Endothelial cell of umbilical vein (primary cell): ENCODE measurements around the gene NAXD. TPM values are rescaled to one million over a fixed set of nuclear protein-coding genes. Genes with fewer than 3 reads are reported as not detected.

ENCODE experiments used
- BruUV-seq: library from RNA; stranded (reverse); fragments of 400-500 nt; replicated peaks from 2 replicates; lab custom pipeline; 2021; lab: Mats Ljungman, UMichigan
- CTCF ChIA-PET: fragments of 300-600, 350-600 bp; sonication (Branson Sonifier 250); formaldehyde crosslinking; loops from one replicate; lab custom pipeline; 2021; ENCODE audit warnings: antibody characterized with exemption, inconsistent platforms; lab: Charles Lee
- POLR2A ChIA-PET: fragments of 300-600, 350-600 bp; sonication (Branson Sonifier 250); formaldehyde crosslinking; loops from one replicate; lab custom pipeline; 2021; ENCODE audit warnings: antibody characterized with exemption, inconsistent platforms; lab: Charles Lee
- DNase-seq: peaks from one replicate; pipeline ENCODE4 v3.0.0-alpha.2; 2011; ENCODE audit warnings: low read depth, low spot score
- FAIRE-seq: peaks from 2 replicates; lab custom pipeline; 2011; peaks lifted over from hg19 to GRCh38; lab: Jason Lieb, UNC
- H2AFZ ChIP-seq: 2 replicates; pipeline ENCODE4 v1.6.0; 2012; ENCODE audit warnings: low read depth, low read length, control low read depth, inconsistent platforms
- H3K27ac ChIP-seq: 2 replicates; pipeline ENCODE4 v1.5.1; 2011; ENCODE audit warnings: low read depth, mild to moderate bottlenecking, control low read depth, low read length, moderate library complexity; ENCODE audit not compliant: insufficient read depth
- H3K27me3 ChIP-seq, 2 experiments: 2 replicates each; pipeline versions ENCODE4 v1.6.0 to v1.6.1; 2011; ENCODE audit warnings: low read length in 2 of 2, mixed read lengths in 1 of 2; ENCODE audit not compliant: control insufficient read depth in 2 of 2, insufficient read depth in 2 of 2
- H3K36me3 ChIP-seq, 2 experiments: 2 replicates in 1 of 2; 3 replicates in 1 of 2; pipeline ENCODE4 v1.5.1; 2011; ENCODE audit warnings: low read length in 2 of 2, mild to moderate bottlenecking in 1 of 2, moderate library complexity in 1 of 2; ENCODE audit not compliant: control insufficient read depth in 2 of 2, insufficient read depth in 2 of 2; ENCODE audit errors: extremely low read depth in 1 of 2
- H3K4me1 ChIP-seq: 3 replicates; pipeline ENCODE4 v1.5.1; 2011; ENCODE audit warnings: mild to moderate bottlenecking, low read length; ENCODE audit not compliant: control insufficient read depth, insufficient read depth; ENCODE audit errors: extremely low read depth
- H3K4me2 ChIP-seq: 2 replicates; pipeline ENCODE4 v1.6.1; 2011; ENCODE audit warnings: low read length, control low read depth, mixed read lengths; ENCODE audit not compliant: insufficient read depth
- H3K4me3 ChIP-seq, 3 experiments: fragments of 200-600 bp in 1 of 3; sonication (generic), shearing (Covaris generic) in 1 of 3; replicated peaks in 1 of 3; 2 replicates each; pipeline ENCODE4 v1.5.1; 2011 to 2016; ENCODE audit warnings: control low read depth in 3 of 3, low read length in 3 of 3, mild to moderate bottlenecking in 2 of 3, inconsistent platforms in 1 of 3, low read depth in 1 of 3, moderate library complexity in 1 of 3; ENCODE audit not compliant: insufficient read depth in 1 of 3
- H3K79me2 ChIP-seq: 2 replicates; pipeline ENCODE4 v1.6.0; 2012; ENCODE audit warnings: low read length, inconsistent platforms; ENCODE audit not compliant: control insufficient read depth, insufficient read depth
- H3K9ac ChIP-seq: replicated peaks from 2 replicates; pipeline ENCODE3; 2011; ENCODE audit warnings: low read length, control low read depth; ENCODE audit not compliant: insufficient read depth; ENCODE audit errors: extremely low read depth
- H3K9me1 ChIP-seq: replicated peaks from 3 replicates; pipeline ENCODE4 v1.6.0; 2011; ENCODE audit warnings: mild to moderate bottlenecking, low read length; ENCODE audit not compliant: control insufficient read depth, insufficient read depth; ENCODE audit errors: extremely low read depth
- H3K9me3 ChIP-seq: replicated peaks from 2 replicates; pipeline ENCODE4 v1.5.1; 2012; ENCODE audit warnings: low read length, inconsistent platforms; ENCODE audit not compliant: control insufficient read depth, insufficient read depth
- H4K20me1 ChIP-seq: replicated peaks from 2 replicates; pipeline ENCODE3; 2011; ENCODE audit warnings: mild to moderate bottlenecking, low read length; ENCODE audit not compliant: control insufficient read depth, insufficient read depth; ENCODE audit errors: extremely low read depth
- EZH2 ChIP-seq: IDR thresholded peaks from 2 replicates; pipeline ENCODE4 v1.6.1; 2012; ENCODE audit warnings: borderline replicate concordance, low read depth, mild to moderate bottlenecking, moderate library complexity, low read length, inconsistent platforms; ENCODE audit not compliant: severe bottlenecking
- FOS ChIP-seq: IDR thresholded peaks from 2 replicates; pipeline ENCODE4 v1.6.1; 2011; ENCODE audit warnings: mild to moderate bottlenecking, low read length, moderate library complexity, borderline replicate concordance; ENCODE audit not compliant: insufficient read depth
- GATA2 ChIP-seq: IDR thresholded peaks from 2 replicates; pipeline ENCODE4 v1.7.0; 2011; ENCODE audit warnings: low read depth, mild to moderate bottlenecking, moderate library complexity, mixed read lengths, low read length; ENCODE audit not compliant: insufficient read length, insufficient read depth
- JUN ChIP-seq: IDR thresholded peaks from 2 replicates; pipeline ENCODE4 v1.6.1; 2011; ENCODE audit warnings: borderline replicate concordance, low read depth; ENCODE audit not compliant: insufficient read length, insufficient read depth
- MAX ChIP-seq: IDR thresholded peaks from 2 replicates; pipeline ENCODE4 v1.6.1; 2011; ENCODE audit not compliant: insufficient read depth, insufficient read length
- MYC ChIP-seq: IDR thresholded peaks from one replicate; pipeline ENCODE4 v1.6.1; 2011; ENCODE audit warnings: mild to moderate bottlenecking, low read depth, low read length
- POLR2A ChIP-seq: IDR thresholded peaks from 2 replicates; pipeline ENCODE4 v1.6.1; 2012; ENCODE audit warnings: low read depth, mild to moderate bottlenecking, control low read depth, low read length
- POLR2AphosphoS5 ChIP-seq: IDR thresholded peaks from 2 replicates; pipeline ENCODE4 v1.6.1; 2012; ENCODE audit warnings: low read depth, mild to moderate bottlenecking, control low read depth, low read length, moderate library complexity; ENCODE audit not compliant: insufficient read depth
- dilution Hi-C: fragments of 300-500 bp; cut with MboI; formaldehyde crosslinking; loops from one replicate; pipeline ENCODE4 v1.15.0; 2019; ENCODE audit warnings: low sequenced_read_pairs; ENCODE audit not compliant: extremely low pct_ligation_motif_present
- intact Hi-C: fragments of 100-400 bp; cut with micrococcal nuclease; formaldehyde crosslinking; loops from one replicate; pipeline ENCODE4 v1.10.0; 2022
- polyA plus RNA-seq, 4 experiments: library from polyadenylated mRNA; depleted of rRNA in 3 of 4; stranded (reverse) in 3 of 4; unstranded in 1 of 4; fragments of >200 nt; gene quantifications; 2 replicates each; pipeline versions ENCODE4 v1.2.1 to v1.2.3, GENCODE V29; 2011 to 2012; ENCODE audit warnings: missing spikeins in 1 of 4
- total RNA-seq: library from RNA; stranded (reverse); gene quantifications from 2 replicates; pipeline ENCODE4 v1.2.3, GENCODE V29; 2021
- TF ChIP-seq, protein P1 (sequence below), 2 donors: IDR thresholded peaks; 1 replicate in 1 of 2; 2 replicates in 1 of 2; pipeline ENCODE4 v1.5.1; 2011; ENCODE audit warnings: low read length in 2 of 2, mild to moderate bottlenecking in 2 of 2, moderate library complexity in 2 of 2, control low read depth in 1 of 2, inconsistent platforms in 1 of 2, low read depth in 1 of 2; ENCODE audit not compliant: insufficient read depth in 1 of 2; ENCODE audit errors: extremely low read depth in 1 of 2

NAXD gene
- total and polyA plus RNA-seq, 2 donors (not counting 3 experiments of a cell fraction or from before 2014, with no cell fraction given), result 19.9 to 42.9 TPM

DNA sequence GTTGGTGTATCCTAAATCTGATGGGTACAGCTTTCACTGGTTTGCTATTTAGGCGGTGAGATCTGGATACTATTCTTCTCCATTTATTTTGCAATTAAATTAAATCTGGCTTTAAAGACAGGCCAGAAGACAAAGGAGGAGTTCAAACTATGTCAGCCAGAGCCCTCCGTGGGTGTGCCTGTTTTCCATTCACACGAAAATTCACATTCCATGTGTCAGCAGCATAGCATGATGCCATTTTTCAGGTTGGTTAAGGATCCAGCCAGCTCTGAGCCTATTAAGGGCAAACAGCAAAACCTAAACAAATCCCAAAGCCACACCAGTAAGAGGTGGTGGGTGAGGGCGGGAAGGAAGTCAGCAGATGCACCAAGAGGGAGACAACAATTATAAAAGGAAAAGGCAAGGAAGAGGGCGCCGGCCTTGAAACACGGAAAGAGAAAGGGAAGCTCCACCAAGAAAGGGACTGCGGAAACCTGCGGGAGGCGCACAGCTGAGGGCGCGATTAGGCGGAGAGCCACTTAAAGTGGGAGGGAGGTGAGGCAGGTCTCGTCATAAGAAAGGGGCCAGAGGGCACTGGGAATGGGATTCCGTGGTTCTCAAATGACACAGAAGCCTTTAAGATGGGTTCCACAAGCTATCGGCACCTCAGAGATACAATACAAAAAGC lies 47.6 kb downstream of the NAXD start:
- TF ChIP-seq JUN (no peak), POLR2A (no peak), MYC (no peak), EZH2 (no peak), POLR2AphosphoS5 (no peak), GATA2 (no peak), FOS (no peak), MAX (no peak)
- TF ChIP-seq, protein P1, sequence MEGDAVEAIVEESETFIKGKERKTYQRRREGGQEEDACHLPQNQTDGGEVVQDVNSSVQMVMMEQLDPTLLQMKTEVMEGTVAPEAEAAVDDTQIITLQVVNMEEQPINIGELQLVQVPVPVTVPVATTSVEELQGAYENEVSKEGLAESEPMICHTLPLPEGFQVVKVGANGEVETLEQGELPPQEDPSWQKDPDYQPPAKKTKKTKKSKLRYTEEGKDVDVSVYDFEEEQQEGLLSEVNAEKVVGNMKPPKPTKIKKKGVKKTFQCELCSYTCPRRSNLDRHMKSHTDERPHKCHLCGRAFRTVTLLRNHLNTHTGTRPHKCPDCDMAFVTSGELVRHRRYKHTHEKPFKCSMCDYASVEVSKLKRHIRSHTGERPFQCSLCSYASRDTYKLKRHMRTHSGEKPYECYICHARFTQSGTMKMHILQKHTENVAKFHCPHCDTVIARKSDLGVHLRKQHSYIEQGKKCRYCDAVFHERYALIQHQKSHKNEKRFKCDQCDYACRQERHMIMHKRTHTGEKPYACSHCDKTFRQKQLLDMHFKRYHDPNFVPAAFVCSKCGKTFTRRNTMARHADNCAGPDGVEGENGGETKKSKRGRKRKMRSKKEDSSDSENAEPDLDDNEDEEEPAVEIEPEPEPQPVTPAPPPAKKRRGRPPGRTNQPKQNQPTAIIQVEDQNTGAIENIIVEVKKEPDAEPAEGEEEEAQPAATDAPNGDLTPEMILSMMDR (IDR thresholded peaks at IDR 0.05; ENCODE audit: extremely low read depth in 1 of 2, insufficient read depth in 1 of 2, low read depth in 1 of 2, low read length in 2 of 2), result no peak
- intact Hi-C loops (no loop called here), dilution Hi-C loops (no loop called here)
- no peak overlapping the region for H3K9ac ChIP-seq
- H3K9me1 ChIP-seq, result no peaks in the 10 kb centered on the region
- DNase-seq, result no peak
- no peak overlapping the region for H3K4me2 ChIP-seq
- H3K79me2 ChIP-seq, result no peaks in the 10 kb centered on the region
- H3K4me1 ChIP-seq, result no peaks in the 10 kb centered on the region
- H3K36me3 ChIP-seq, result peaks cover 0 to 20% of the 10 kb centered on the region in 2 experiments
- H3K27ac ChIP-seq, result no peak overlapping the region
- ChIA-PET CTCF (interaction anchor here (0.9 to 1.3 kb wide), 2 partner anchors 18 kb away, joined by 3 to 5 read pairs; no protein-coding TSS in a partner anchor), POLR2A (no interaction called here)
- no peaks in the 10 kb centered on the region for H3K9me3 ChIP-seq
- no peak for FAIRE-seq
- H3K4me3 ChIP-seq, result no peak overlapping the region
- H2AFZ ChIP-seq, result no peak overlapping the region
- no peaks in the 10 kb centered on the region for H4K20me1 ChIP-seq
- no TSS peak for BruUV-seq
- H3K27me3 ChIP-seq, result no peaks in the 10 kb centered on the region
